GM12878 (cell line): ENCODE results near the gene C20orf202.

Experiments used
- ATF3 ChIP-seq: IDR thresholded peaks from 2 replicates; pipeline ENCODE4 v1.6.1; 2011; ENCODE audit warnings: low read depth, mild to moderate bottlenecking, low read length, moderate library complexity, borderline replicate concordance; ENCODE audit errors: extremely low read depth
- CBFB ChIP-seq: IDR thresholded peaks from 2 replicates; pipeline ENCODE4 v1.6.1; 2016; ENCODE audit warnings: antibody characterized with exemption, low read depth
- CBX5 ChIP-seq: sonication (generic); IDR thresholded peaks from 2 replicates; pipeline ENCODE4 v1.6.1; 2016; ENCODE audit warnings: low read depth, moderate library complexity, mild to moderate bottlenecking, inconsistent platforms
- CTCF ChIP-seq, 3 experiments: IDR thresholded peaks in 2 of 3; conservative IDR thresholded peaks in 1 of 3; 2 replicates each; pipeline ENCODE4 v1.5.1; 2011; ENCODE audit warnings: low read depth in 3 of 3, low read length in 3 of 3, mild to moderate bottlenecking in 3 of 3, control low read depth in 2 of 3, moderate library complexity in 2 of 3, inconsistent platforms in 1 of 3, mixed read lengths in 1 of 3; ENCODE audit not compliant: control insufficient read depth in 2 of 3, insufficient read depth in 1 of 3; ENCODE audit errors: extremely low read depth in 1 of 3
- EGR1 ChIP-seq, 2 experiments: IDR thresholded peaks; 1 replicate in 1 of 2; 2 replicates in 1 of 2; pipeline ENCODE4 v1.6.1; 2011 to 2012; ENCODE audit warnings: low read depth in 2 of 2, low read length in 2 of 2, borderline replicate concordance in 1 of 2, mild to moderate bottlenecking in 1 of 2, moderate library complexity in 1 of 2
- EP300 ChIP-seq, 2 experiments: fragments of 150-350 bp in 1 of 2; IDR thresholded peaks; 2 replicates each; pipeline ENCODE4 v1.6.1; 2011 to 2012; ENCODE audit warnings: low read depth in 2 of 2, low read length in 2 of 2, borderline replicate concordance in 1 of 2, improper control_type of control experiment in 1 of 2, inconsistent platforms in 1 of 2; ENCODE audit not compliant: control insufficient read depth in 1 of 2
- IKZF1 ChIP-seq: fragments of 450-650 bp; conservative IDR thresholded peaks from 2 replicates; pipeline ENCODE4 v1.6.1; 2017; ENCODE audit warnings: antibody characterized with exemption, mild to moderate bottlenecking
- JUND ChIP-seq: IDR thresholded peaks from 2 replicates; pipeline ENCODE4 v1.6.1; 2012; ENCODE audit warnings: low read depth, mild to moderate bottlenecking, low read length, improper control_type of control experiment, moderate library complexity
- MXI1 ChIP-seq: fragments of 150-350 bp; IDR thresholded peaks from 2 replicates; pipeline ENCODE4 v1.6.1; 2011; ENCODE audit warnings: low read depth, mild to moderate bottlenecking, inconsistent platforms, low read length, improper control_type of control experiment
- PKNOX1 ChIP-seq: fragments of 450-650 bp; IDR thresholded peaks from 2 replicates; pipeline ENCODE4 v1.6.1; 2016; ENCODE audit warnings: mild to moderate bottlenecking
- POLR2A ChIP-seq: IDR thresholded peaks from 2 replicates; pipeline ENCODE4 v1.6.1; 2011; ENCODE audit warnings: low read depth, mild to moderate bottlenecking, low read length
- REST ChIP-seq: IDR thresholded peaks from 2 replicates; pipeline ENCODE4 v1.6.1; 2012; ENCODE audit warnings: mild to moderate bottlenecking, low read depth, low read length
- RFX5 ChIP-seq: IDR thresholded peaks from 2 replicates; pipeline ENCODE4 v1.6.1; 2011; ENCODE audit warnings: low read depth, low read length, improper control_type of control experiment

- TF ChIP-seq IKZF1: no peak
- TF ChIP-seq CTCF (IDR thresholded peaks at IDR 0.05 in 2 of 3, conservative IDR thresholded peaks at IDR 0.05 in 1 of 3; ENCODE audit: control insufficient read depth in 2 of 3, extremely low read depth in 1 of 3, insufficient read depth in 1 of 3, low read depth in 3 of 3, low read length in 3 of 3): no peak
- TF ChIP-seq EGR1 (IDR thresholded peaks at IDR 0.05; ENCODE audit: borderline replicate concordance in 1 of 2, low read depth in 2 of 2, low read length in 2 of 2): no peak
- TF ChIP-seq ATF3: no peak
- no peak for TF ChIP-seq CBFB
- TF ChIP-seq JUND: no peak
- no peak for TF ChIP-seq EP300 (IDR thresholded peaks at IDR 0.05; ENCODE audit: borderline replicate concordance in 1 of 2, control insufficient read depth in 1 of 2, low read depth in 2 of 2, low read length in 2 of 2)
- no peak for TF ChIP-seq CBX5
- TF ChIP-seq POLR2A: no peak
- no peak for TF ChIP-seq MXI1
- no peak for TF ChIP-seq REST
- no peak for TF ChIP-seq RFX5
- no peak for TF ChIP-seq PKNOX1
Measured at GRCh38 chr20:1204576-1204975, 1.3 kb downstream of the C20orf202 start.
